B cell (primary cell): ENCODE results near the gene CLCNKB. TPM values are rescaled to one million over a fixed set of nuclear protein-coding genes. Genes with fewer than 3 reads are reported as not detected.

Source experiments
- ATAC-seq: fragments of 200-7000 bp; cut with Tn5 transposase; one replicate; pipeline ENCODE4 v1.10.0; 2021; ENCODE audit warnings: low read depth, mild to moderate bottlenecking, moderate number of reproducible peaks, moderate library complexity
- CTCF ChIA-PET: fragments of 350-600 bp; sonication (Branson Sonifier 250); formaldehyde crosslinking; loops from one replicate; lab custom pipeline; 2021; ENCODE audit warnings: antibody characterized with exemption, inconsistent platforms; lab: Charles Lee
- POLR2A ChIA-PET: fragments of 350-600 bp; sonication (Branson Sonifier 250); formaldehyde crosslinking; loops from one replicate; lab custom pipeline; 2021; ENCODE audit warnings: antibody characterized with exemption; lab: Charles Lee
- DNase-seq: peaks from one replicate; pipeline ENCODE4 v3.0.0; 2013
- H2AFZ ChIP-seq: 2 replicates; pipeline ENCODE4 v1.6.1; 2012; ENCODE audit warnings: mild to moderate bottlenecking, low read depth, low read length; ENCODE audit not compliant: insufficient read depth, poor library complexity, severe bottlenecking
- H3K27ac ChIP-seq, 2 donors: 1 replicate in 1 of 2; 2 replicates in 1 of 2; pipeline ENCODE4 v1.5.1; 2012 to 2013; ENCODE audit warnings: low read length in 2 of 2, mild to moderate bottlenecking in 2 of 2, moderate library complexity in 1 of 2
- H3K27me3 ChIP-seq, 4 experiments: fragments of 200-600 bp in 1 of 4; sonication (generic) in 1 of 4; replicated peaks in 1 of 4; 1 replicate in 2 of 4; 2 replicates in 2 of 4; pipeline versions ENCODE4 v1.6.1 to v1.7.0; 2013 to 2016; ENCODE audit warnings: low read length in 3 of 4, mild to moderate bottlenecking in 2 of 4, mixed read lengths in 1 of 4, moderate library complexity in 1 of 4; ENCODE audit not compliant: insufficient read depth in 4 of 4, control insufficient read depth in 3 of 4; ENCODE audit errors: control extremely low read depth in 1 of 4
- H3K36me3 ChIP-seq, 2 experiments: replicated peaks in 1 of 2; 1 replicate in 1 of 2; 2 replicates in 1 of 2; pipeline versions ENCODE4 v1.6.1 to v1.7.1; 2013; ENCODE audit warnings: low read length in 1 of 2; ENCODE audit not compliant: insufficient read depth in 2 of 2, control insufficient read depth in 1 of 2; ENCODE audit errors: control extremely low read depth in 1 of 2, extremely low read depth in 1 of 2
- H3K4me1 ChIP-seq, 2 donors: fragments of 200-600 bp in 1 of 2; sonication (generic) in 1 of 2; 1 replicate in 1 of 2; 2 replicates in 1 of 2; pipeline versions ENCODE4 v1.5.1 to v1.6.1; 2013 to 2017; ENCODE audit warnings: low read length in 2 of 2; ENCODE audit not compliant: control insufficient read depth in 2 of 2, insufficient read depth in 2 of 2
- H3K4me2 ChIP-seq: replicated peaks from 2 replicates; pipeline ENCODE3; 2012; ENCODE audit warnings: mild to moderate bottlenecking, low read depth, low read length; ENCODE audit not compliant: poor library complexity, severe bottlenecking
- H3K4me3 ChIP-seq, 5 experiments: fragments of 200-600 bp in 1 of 5; sonication (generic) in 1 of 5; 1 replicate in 3 of 5; 2 replicates in 2 of 5; pipeline versions ENCODE4 v1.5.1 to v1.7.0; 2011 to 2016; ENCODE audit warnings: low read length in 4 of 5, mild to moderate bottlenecking in 4 of 5, low read depth in 2 of 5, control low read depth in 1 of 5, moderate library complexity in 1 of 5; ENCODE audit not compliant: insufficient read depth in 1 of 5; ENCODE audit errors: control extremely low read depth in 1 of 5, extremely low read depth in 1 of 5
- H3K79me2 ChIP-seq: fragments of 200-600 bp; sonication (generic); one replicate; pipeline ENCODE4 v1.6.0; 2016; ENCODE audit warnings: low read length; ENCODE audit not compliant: control insufficient read depth, insufficient read depth
- H3K9ac ChIP-seq: fragments of 200-600 bp; sonication (generic); 2 replicates; pipeline ENCODE4 v1.6.1; 2017; ENCODE audit warnings: mild to moderate bottlenecking, low read length, moderate library complexity
- H3K9me3 ChIP-seq, 3 donors: one replicate each; pipeline versions ENCODE4 v1.6.1 to v1.7.1; 2013; ENCODE audit warnings: low read length in 2 of 3; ENCODE audit not compliant: control insufficient read depth in 2 of 3, insufficient read depth in 1 of 3; ENCODE audit errors: control extremely low read depth in 1 of 3
- H4K20me1 ChIP-seq: 2 replicates; pipeline ENCODE4 v1.6.0; 2012; ENCODE audit warnings: mild to moderate bottlenecking, low read length; ENCODE audit not compliant: insufficient read depth, control insufficient read depth, poor library complexity, severe bottlenecking
- H3K27ac Mint-ChIP-seq: one replicate; pipeline ENCODE4 v1.8.0; 2021; ENCODE audit warnings: mixed read lengths
- H3K27me3 Mint-ChIP-seq: one replicate; pipeline ENCODE4 v1.8.0; 2021; ENCODE audit warnings: mixed read lengths
- H3K4me1 Mint-ChIP-seq: one replicate; pipeline ENCODE4 v1.8.0; 2021; ENCODE audit warnings: mixed read lengths
- H3K4me3 Mint-ChIP-seq: one replicate; pipeline ENCODE4 v1.8.0; 2021; ENCODE audit warnings: mixed read lengths
- H3K9me3 Mint-ChIP-seq: one replicate; pipeline ENCODE4 v1.8.0; 2022; ENCODE audit warnings: mixed read lengths; ENCODE audit not compliant: insufficient read depth
- EZH2 ChIP-seq: IDR thresholded peaks from 2 replicates; pipeline ENCODE4 v1.6.1; 2012; ENCODE audit warnings: borderline replicate concordance, low read depth, mild to moderate bottlenecking, moderate library complexity, low read length; ENCODE audit not compliant: insufficient read depth, poor library complexity, severe bottlenecking
- WGBS: methylation state at CpG from one replicate; pipeline ENCODE4 v1.1.5; 2013; ENCODE audit warnings: missing lambda C conversion rate; ENCODE audit not compliant: insufficient coverage; 5-methylcytosine and 5-hydroxymethylcytosine counted together
- intact Hi-C: fragments of 100-400 bp; cut with micrococcal nuclease; formaldehyde crosslinking; loops from one replicate; pipeline ENCODE4 v1.10.0; 2022
- polyA plus RNA-seq: library from polyadenylated mRNA; depleted of rRNA; stranded (reverse); fragments of >200 nt; gene quantifications from 2 replicates; pipeline ENCODE4 v1.2.3, GENCODE V29; 2012
- total RNA-seq, 2 donors: library from RNA; stranded (reverse); fragments of 120-200 nt in 1 of 2; gene quantifications; 1 replicate in 1 of 2; 2 replicates in 1 of 2; pipeline versions ENCODE4 v1.2.3 to v1.2.4, GENCODE V29; 2013 to 2022
- TF ChIP-seq, protein P1 (sequence below): fragments of 200-600 bp; IDR thresholded peaks from one replicate; pipeline ENCODE4 v1.8.0; 2022; ENCODE audit warnings: antibody characterized with exemption, mild to moderate bottlenecking

CLCNKB gene
- total and polyA plus RNA-seq, 2 donors (not counting 1 experiment from before 2014, with no cell fraction given) = not detected

- H3K79me2 ChIP-seq = no peaks in the 10 kb centered on the region
- Mint-ChIP-seq H3K9me3 (no peaks in the 10 kb centered on the region), H3K27me3 (peaks cover 9% of the 10 kb centered on the region), H3K27ac (no peak overlapping the region), H3K4me1 (peaks cover 6% of the 10 kb centered on the region), H3K4me3 (no peak overlapping the region)
- TF ChIP-seq, protein P1, sequence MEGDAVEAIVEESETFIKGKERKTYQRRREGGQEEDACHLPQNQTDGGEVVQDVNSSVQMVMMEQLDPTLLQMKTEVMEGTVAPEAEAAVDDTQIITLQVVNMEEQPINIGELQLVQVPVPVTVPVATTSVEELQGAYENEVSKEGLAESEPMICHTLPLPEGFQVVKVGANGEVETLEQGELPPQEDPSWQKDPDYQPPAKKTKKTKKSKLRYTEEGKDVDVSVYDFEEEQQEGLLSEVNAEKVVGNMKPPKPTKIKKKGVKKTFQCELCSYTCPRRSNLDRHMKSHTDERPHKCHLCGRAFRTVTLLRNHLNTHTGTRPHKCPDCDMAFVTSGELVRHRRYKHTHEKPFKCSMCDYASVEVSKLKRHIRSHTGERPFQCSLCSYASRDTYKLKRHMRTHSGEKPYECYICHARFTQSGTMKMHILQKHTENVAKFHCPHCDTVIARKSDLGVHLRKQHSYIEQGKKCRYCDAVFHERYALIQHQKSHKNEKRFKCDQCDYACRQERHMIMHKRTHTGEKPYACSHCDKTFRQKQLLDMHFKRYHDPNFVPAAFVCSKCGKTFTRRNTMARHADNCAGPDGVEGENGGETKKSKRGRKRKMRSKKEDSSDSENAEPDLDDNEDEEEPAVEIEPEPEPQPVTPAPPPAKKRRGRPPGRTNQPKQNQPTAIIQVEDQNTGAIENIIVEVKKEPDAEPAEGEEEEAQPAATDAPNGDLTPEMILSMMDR = no peak
- TF ChIP-seq EZH2 = no peak
- H3K4me3 ChIP-seq = no peak overlapping the region
- intact Hi-C loops = no loop called here
- ATAC-seq = no peak
- no peaks in the 10 kb centered on the region for H4K20me1 ChIP-seq
- DNase-seq = no peak
- H3K27me3 ChIP-seq = peaks cover 0 to under 1% (median 0%) of the 10 kb centered on the region in 4 experiments
- no peak overlapping the region for H2AFZ ChIP-seq
- no peaks in the 10 kb centered on the region for H3K36me3 ChIP-seq
- ChIA-PET POLR2A (no interaction called here), CTCF (interaction anchor here (0.7 to 3.7 kb wide), 16 partner anchors 11 to 268 kb away, joined by 3 to 27 read pairs (median 4); partner anchors contain the start of gene CLCNKB)
- H3K4me1 ChIP-seq = peaks cover 4 to 5% of the 10 kb centered on the region in 2 donors
- H3K9ac ChIP-seq = no peak overlapping the region
- WGBS = 86% methylated on average over 7 of the region's 7 CpGs
- H3K9me3 ChIP-seq = no peaks in the 10 kb centered on the region
- H3K4me2 ChIP-seq = no peak overlapping the region
- H3K27ac ChIP-seq = no peak overlapping the region
Measured at GRCh38 chr1:16054598-16055540, 11.3 kb downstream of the CLCNKB start.
